HG03565 (cell line): ENCODE measurements around the gene HIVEP2.

Experiments used
- ATAC-seq: cut with Tn5 transposase; IDR thresholded peaks from one replicate; pipeline ENCODE4 v1.9.1; 2021; ENCODE audit warnings: mild to moderate bottlenecking, moderate library complexity; ENCODE audit not compliant: unreplicated experiment

Gene HIVEP2

DNA sequence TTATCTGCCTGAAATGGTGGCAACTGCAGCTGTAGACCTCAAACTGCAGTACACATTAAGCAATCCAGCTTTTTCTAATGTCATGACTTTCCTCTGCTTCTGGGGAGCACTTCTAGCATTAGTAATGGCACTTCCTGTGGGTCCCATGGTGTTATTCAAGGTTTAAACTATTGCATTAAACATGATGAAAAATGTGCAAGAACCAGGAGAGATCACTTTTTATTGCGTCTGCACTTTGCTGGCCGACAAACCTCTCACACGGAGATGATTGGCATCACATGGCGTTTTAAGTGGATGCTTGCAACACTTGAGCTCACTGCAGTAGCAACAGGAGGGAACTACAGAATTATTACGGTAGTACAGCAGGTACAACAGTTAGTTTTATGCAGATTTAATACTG, 148.4 kb downstream of the HIVEP2 start:
- ATAC-seq, result no peak

GRCh38 chr6:142796024-142796423, 149.0 kb downstream of the HIVEP2 start:
- no peak for ATAC-seq

DNA sequence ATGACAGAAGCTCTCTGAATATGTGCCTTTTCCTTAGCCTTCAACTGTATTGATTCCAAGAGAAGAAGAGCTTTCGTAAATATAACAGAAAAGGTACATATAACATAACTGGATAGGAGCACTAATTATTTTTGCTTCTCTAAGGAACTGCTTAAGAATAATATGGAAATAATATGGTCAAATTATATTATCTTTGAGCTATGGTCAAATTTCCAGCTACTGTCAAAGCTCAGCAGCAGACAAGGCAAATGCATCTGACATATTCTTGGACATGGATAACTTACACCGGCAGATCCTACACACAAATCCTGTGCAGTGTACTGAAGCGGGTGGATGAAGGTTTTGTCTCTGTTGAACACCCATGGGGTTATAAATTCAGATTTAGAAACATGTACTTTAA, 150.6 kb downstream of the HIVEP2 start:
- ATAC-seq, result no peak

DNA sequence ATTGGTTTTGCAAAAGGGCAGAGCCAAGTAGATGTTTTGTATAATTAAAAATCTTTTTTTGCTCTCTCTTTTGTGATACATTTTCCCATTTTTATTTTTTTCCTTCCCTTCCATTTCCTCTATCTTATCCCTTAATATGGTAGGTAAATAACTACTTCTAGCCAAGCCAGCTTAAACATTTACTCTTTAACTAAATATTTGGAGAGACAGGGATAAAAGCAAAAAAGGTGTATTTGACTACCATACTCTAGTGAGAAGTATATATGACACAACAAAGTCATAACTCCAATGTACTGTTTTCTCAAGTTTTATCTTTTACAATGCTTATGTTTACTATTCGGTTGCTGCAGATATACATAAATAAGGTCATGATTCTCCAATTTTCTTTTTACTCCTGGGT, 154.7 kb downstream of the HIVEP2 start:
- ATAC-seq, result no peak

- no peak for ATAC-seq
These were observed 157.6 kb downstream of the HIVEP2 start for GRCh38 chr6:142787422-142787821.

GRCh38 chr6:142786476-142786875, 158.5 kb downstream of the HIVEP2 start:
- no peak for ATAC-seq

DNA sequence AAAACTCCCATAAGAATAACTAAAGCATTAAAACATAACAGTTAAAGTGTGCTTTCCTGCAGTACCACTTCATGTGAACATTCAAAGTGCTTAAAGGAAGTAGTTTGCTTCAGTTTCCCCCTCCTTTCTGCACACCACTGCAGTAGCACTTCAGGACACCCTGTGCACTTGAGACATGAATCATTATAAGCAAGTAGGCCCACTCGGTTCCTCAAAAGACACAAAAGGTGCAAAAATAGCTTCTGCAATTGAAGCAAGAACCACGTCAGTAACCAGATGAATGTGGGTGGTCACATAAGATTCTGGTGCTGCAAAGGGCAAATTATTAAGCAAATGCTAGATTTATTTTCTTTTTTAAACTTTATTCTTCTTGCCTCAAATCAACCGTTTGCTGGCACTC, 160.6 kb downstream of the HIVEP2 start:
- peak; percentile 99 for ATAC-seq

- no peak for ATAC-seq
These were observed 161.5 kb downstream of the HIVEP2 start for GRCh38 chr6:142783499-142783898.

DNA sequence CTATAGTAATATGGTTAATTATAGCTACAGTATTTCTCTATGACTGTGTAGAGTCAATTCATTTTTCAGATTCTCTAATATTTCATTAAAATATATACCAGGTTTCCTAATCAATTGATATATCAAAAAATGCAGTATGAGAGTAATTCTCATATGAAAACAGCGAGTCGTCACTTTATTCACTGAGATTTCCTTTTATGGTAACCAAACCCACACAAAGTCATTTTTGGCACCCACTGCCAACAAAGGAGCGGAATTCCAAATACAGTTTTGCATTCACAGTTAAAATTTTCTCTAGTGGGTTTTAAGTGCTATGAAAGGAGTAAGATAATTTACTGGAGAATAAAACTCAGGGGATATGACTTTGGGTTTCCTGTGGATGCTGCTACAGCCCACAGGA, 163.8 kb downstream of the HIVEP2 start:
- ATAC-seq, result no peak

- no peak for ATAC-seq
These were observed 170.9 kb downstream of the HIVEP2 start for GRCh38 chr6:142773859-142774648.

- ATAC-seq, result no peak
These were observed 171.7 kb downstream of the HIVEP2 start for GRCh38 chr6:142773324-142773723.

GRCh38 chr6:142771162-142771561, 173.8 kb downstream of the HIVEP2 start:
- ATAC-seq, result no peak

GRCh38 chr6:142765306-142765705, 179.7 kb downstream of the HIVEP2 start:
- ATAC-seq, result no peak

GRCh38 chr6:142764311-142764710, 180.7 kb downstream of the HIVEP2 start:
- no peak for ATAC-seq

DNA sequence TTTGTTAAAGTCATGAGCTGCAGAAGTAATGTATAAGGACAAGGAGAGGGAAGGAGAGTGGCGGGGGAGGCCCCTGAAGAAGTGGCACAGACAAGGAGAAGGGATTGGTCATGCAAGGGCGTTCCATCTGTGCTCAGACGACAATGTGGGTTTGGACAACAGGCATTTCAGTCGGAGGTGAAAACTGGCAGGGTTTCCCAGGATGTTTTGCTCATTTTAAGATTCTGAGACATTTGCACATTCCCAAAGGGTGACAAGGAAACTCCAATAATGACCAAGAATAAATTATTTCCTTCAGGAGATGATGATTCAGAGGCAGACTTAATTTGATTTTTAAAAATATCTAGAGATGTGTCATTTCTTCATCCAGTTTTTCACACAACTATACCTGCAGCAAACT, 181.8 kb downstream of the HIVEP2 start:
- no peak for ATAC-seq

GRCh38 chr6:142761756-142762155, 183.2 kb downstream of the HIVEP2 start:
- peak; percentile 56 for ATAC-seq

GRCh38 chr6:142760152-142760551, 184.8 kb downstream of the HIVEP2 start:
- ATAC-seq, result no peak

DNA sequence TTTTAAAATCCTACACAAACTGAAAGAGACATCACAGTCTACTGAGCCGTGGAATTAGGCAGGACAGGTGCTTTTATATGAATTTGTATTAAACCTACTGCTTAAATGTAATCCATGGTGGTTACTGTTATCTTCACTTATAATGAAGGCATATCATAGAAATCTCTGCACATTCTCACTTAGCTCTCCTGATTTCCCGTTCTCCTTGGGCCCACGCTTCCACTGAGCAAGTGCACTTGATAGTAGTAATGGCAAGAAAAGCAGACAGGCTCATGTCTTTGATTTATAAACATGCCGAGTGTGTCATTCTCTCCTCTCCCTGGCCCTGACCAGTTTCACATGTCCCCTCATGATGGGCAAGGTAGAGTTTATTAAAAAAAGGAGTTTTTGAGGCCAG, 186.3 kb downstream of the HIVEP2 start:
- ATAC-seq, result no peak

DNA sequence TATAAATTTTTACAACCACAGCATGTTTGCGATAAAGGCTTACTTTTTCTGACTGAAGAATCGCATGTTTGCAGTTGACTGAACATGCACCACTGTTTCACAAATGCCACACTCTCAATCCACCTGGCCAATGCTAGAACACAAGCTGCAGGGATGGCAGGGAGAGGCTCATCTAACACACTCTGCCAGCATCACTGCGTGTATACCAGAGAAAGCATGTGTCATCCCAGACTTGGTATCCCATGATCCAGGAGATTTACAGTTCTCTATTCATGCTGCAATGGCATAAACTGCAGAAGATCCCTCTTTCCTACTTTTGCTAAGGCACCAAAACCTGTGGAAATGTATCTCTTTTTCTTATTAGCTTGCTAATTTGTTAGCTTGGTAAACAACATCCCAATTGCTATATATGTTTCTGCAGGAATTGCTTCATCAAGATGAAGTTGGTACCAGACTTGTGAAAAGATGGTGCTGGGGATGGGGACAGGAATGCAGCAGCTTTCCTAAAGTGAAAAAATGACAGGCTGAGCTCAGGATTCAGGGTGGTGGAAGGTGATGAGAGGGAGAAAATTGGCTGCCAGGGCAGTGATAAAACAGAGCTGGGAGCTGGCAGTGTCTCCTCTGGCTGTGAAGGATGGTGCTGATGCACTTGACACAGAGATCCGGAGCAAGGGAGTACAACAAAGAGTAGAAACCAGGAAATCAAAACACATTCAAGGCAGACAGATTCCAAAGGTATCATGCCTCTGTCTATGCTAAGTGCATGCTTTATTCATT, 186.9 kb downstream of the HIVEP2 start:
- ATAC-seq, result no peak

DNA sequence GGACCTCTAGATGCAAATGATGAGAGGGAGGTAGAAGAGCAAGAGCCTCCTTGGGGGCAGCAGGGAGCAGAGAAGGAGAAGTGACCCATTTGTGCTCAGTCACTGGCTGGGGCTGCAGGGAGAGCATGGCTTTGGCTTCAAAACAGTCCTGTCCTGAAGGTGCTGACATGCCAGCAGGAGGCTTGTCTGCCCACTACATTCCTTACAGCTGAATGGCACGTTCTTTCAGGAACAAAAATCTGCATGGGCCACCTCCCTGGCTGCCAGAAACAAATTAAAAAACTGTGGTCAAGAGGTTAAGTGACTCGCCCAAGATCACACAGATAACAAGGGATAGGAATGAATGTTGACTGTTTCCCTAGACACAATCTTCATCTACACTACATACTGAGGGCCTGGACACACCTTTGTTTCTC, 188.8 kb downstream of the HIVEP2 start:
- no peak for ATAC-seq

GRCh38 chr6:142753196-142753595, 191.8 kb downstream of the HIVEP2 start:
- ATAC-seq, result no peak

GRCh38 chr6:142752348-142752747, 192.6 kb downstream of the HIVEP2 start:
- no peak for ATAC-seq
